HG03196 (cell line): ENCODE measurements around the gene DUXB.

Experiments
- ATAC-seq: cut with Tn5 transposase; IDR thresholded peaks from one replicate; pipeline ENCODE4 v1.9.1; 2021; ENCODE audit not compliant: unreplicated experiment

Gene DUXB

DNA sequence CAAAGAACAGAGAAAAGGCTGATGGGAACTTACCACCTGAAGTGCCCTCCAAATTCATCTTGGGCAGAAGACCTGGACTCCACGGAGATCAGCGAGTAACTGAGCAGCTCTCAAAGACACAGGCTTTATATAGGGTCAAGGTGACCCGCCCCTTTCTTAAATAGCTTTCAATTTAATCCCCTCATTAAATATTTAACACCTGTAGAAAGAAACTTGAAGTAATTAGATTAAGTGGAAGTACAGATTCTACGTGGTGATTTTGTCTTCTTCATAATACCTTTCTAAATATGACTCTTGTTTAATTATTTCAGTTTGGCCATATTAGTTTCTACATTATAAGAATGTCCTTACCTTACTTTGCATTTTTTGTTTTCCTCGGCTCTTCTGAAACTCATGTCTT, at the start of gene DUXB:
TSS of gene DUXB (minus strand) at position 101 of the 400 bp plus-strand sequence. CDS start at position 58, 43 bp downstream.
- ATAC-seq: no peak

GRCh38 chr16:75750528-75750927, 49.3 kb upstream of the DUXB start:
- ATAC-seq: no peak

DNA sequence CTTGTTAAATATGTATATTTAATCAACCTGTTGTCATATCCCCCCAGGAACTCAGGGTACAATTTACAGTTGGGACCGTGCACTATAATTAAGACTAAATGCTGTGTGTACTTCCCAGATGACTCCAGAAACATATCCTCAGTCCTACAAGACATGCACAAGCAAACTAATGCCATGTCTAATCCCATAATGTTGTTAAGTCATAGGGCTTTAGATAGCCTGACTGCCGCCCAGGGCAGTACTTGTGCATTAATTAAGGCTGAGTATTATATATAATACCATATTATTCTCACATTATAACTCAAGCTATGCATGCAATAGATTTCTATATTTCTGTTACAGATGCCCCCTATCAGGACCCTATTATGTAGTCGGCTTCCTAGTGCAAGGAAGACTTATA, 45.1 kb upstream of the DUXB start:
- ATAC-seq: no peak

DNA sequence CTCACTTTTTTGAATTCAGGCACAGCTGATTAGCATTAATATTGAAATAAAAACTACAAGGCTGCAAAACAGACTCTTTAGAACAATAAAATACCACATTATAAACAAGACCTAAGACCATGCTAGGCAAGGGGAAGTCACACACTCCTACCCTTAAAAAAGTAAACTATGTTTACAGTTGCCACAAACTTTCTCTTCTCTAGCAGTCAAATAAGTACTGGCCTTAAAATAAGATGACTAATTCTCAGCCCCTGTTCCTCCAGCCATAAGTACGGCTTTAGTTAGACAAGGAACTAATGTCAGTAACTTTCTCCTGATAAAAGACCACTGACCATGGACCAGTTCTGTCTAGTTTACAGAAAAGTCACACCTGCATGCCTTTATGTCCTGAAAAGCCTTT, 44.6 kb upstream of the DUXB start:
- ATAC-seq: no peak

- no peak for ATAC-seq
Observed at GRCh38 chr16:75745242-75745641, 44.0 kb upstream of the DUXB start.

GRCh38 chr16:75742424-75743047, 41.3 kb upstream of the DUXB start:
- ATAC-seq: no peak

DNA sequence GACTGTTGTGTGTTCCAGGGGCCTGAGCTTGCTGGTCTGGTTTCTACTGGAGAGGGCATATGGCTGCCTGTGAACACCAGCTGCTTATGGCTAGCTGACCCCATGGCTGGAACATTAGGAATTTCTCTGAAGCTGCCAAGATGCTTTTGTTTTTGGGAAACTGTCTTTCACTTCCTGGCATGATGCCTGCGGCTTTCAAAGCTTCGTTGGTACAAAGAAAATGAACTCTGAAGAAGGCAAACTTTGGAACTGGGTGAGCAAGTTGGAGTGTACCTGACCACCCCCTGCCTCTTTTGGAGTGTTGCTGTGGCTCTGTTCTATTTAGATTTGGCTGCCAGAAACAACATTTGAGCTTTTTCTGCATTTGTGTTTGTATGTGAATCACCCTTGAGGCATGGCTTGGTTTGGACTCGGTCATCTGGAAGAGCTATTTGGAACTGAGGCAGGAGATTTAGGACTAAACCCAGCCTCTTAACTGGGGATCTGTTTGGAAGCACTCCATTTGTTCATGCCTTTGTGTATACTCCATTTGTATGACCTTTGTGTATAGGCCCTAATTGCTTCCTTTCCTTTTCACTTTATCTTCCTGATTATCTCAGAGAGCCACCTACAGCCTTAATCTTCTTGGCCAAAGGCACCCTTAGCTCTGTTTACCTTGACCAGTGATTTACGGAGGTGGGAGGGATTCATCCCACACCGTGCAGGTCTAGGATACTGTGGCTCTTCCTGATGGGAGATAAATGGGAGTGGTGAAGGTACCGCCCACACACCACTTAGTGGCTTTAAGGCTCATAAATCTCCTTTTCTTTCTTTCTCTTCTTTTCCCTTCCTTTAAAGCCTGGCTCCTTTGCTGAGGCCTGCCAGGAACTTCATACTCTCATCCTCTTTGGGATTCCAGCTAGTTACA, 32.3 kb upstream of the DUXB start:
- ATAC-seq: no peak

DNA sequence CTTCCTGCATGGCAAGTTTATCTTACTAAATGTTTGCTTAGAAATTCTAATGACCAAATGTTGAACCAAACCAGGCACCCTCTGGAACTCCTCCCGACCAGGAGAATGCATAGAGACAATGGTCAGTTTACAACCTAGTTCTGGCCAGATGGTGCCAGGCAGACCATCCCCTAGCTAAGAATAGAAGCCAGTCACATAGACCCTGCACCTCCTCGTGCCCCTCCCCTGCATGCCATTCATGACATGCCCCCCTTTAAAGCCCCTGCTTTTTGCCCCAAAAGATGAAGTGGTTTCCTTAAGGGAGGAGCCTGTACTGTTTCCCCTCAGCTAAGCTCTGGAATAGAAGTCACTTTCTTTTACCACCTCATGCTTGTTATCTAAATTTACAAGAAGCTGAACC, 31.6 kb upstream of the DUXB start:
- no peak for ATAC-seq

DNA sequence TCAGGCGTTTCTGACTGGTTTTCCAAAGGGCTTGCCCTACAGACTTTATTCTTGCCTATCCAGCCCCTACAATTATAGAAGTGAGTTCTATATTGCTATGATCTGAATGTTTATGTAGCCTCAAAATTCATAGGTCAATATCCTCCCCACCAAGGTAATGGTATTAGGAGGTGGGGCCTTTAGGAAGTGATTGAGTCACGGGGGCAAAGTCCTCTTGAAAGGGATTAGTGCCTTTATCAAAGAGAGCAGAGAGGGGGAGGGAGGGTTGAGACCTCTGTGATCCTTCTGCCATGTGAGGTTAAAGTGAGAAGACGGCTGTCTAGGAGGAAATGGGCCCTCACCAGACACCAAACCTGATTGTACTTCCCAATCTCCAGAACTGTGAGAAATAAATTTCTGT, 26.0 kb upstream of the DUXB start:
- ATAC-seq: no peak

DNA sequence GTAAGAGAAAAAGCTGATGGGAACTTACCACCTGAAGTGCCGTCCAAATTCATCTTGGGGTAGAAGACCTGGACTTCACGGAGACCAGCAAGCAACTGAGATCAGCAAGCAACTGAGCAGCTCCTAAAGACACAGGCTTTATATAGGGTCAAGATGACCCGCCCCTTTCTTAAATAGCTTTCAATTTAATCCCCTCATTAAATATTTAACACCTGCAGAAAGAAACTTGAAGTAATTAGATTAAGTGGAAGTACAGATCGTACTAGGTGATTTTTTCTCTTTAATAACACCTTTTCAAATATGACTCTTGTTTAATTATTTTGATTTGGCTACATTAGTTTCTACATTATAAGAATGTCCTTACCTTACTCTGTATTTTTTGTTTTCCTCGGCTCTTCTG, 25.1 kb upstream of the DUXB start, which contains the start of gene CPHXL:
TSS of gene CPHXL (minus strand) at position 101 of the 400 bp plus-strand sequence. CDS start at position 53, 48 bp downstream.
- ATAC-seq: no peak

- no peak for ATAC-seq
Observed at GRCh38 chr16:75718452-75718851, 17.2 kb upstream of the DUXB start.

GRCh38 chr16:75714661-75715060, 13.4 kb upstream of the DUXB start:
- no peak for ATAC-seq

- ATAC-seq: no peak
Observed at GRCh38 chr16:75710344-75710743, 9.1 kb upstream of the DUXB start.

DNA sequence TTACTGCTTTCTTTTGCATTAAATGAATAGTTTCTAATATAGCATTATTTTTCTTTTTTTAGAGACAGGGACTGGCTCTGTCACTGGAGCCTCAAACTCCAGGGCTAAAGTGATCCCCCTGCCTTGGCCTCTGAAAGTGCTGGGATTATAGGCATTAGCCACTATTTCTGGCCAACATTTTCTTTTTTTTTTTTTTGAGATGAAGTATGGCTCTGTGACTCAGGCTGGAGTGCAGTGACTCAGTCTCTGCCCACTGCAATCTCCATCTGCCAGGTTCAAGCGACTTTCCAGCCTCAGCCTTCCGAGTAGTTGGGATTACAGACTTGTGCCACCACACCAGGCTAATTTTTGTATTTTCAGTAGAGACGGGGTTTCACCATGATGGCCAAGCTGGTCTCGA, 2.0 kb upstream of the DUXB start:
- no peak for ATAC-seq

- ATAC-seq: no peak
Observed at GRCh38 chr16:75702242-75702641, 981 bp upstream of the DUXB start.

DNA sequence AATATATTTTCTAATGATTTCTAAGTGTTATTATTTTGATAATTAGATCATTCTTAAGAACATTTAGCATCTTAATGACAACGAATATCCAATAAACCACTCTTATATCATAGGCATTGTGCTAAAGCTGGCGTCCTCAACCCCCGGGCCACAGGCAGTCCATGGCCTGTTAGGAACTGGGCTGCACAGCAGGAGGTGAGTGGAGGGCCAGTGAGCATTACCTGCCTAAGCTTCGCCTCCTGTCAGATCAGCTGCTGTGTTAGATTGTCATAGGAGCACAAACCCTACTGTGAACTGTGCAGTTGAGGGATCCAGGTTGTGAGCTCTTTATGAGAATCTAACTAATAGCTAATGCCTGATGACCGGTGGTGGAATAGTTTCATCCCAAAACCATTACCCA, 3.7 kb downstream of the DUXB start:
- ATAC-seq: no peak

DNA sequence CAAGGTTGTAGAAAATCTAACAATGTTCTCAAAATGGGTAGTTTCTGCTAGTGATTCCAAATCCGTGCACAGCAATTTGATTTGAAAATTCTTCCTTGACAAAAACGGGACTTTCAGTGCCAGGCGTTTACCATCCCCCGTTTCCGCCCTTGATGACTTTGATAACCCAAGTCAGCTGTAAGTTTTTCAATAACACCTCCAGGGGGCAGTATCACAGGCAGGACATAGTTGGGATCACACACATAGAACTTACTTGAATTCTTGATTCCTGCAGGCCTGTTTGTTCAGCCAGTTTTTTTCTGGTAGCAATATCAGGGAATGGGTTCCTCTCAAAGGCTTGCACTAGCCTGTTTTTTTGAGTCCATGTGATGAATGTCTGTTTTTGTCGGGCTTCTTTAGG, 5.6 kb downstream of the DUXB start:
- ATAC-seq: no peak

DNA sequence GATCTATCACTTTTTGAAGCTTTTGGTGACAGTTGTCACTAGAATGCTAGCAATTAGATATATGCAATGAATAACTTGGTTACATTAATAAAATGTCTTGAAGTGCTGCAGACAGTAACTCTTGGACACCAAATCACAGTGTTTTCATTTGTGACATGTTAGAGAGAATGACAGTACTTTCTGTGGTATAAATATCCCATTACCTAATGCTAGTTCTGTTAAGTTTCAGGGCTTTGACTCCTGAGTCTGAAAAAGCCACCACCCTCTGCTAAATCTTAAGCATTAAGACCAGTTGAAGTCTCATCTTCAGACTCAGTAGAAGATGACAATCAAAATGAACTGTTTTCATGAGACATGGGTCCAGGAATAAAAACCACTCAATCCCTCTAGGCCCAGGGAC, 13.9 kb downstream of the DUXB start:
- ATAC-seq: no peak

GRCh38 chr16:75682308-75682707, 19.0 kb downstream of the DUXB start:
- ATAC-seq: no peak

DNA sequence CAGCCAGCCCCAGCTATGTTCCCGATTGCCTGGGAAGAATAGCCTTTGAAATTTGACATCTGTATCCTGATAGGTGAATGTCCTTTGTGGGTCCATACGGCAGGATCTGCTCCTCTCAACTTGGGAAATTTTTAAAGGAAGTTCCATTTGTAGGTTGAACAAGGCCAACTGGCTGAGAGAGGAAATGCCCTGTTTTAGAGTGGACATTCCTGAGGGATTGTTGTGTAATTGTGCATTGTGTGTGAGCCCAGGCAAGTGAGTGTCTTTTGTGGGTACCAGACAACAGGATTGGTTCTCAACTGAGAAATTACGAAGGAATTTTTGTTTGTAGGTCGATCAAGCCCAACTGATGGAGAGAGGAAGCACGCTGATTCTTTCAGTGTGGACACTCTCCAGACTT, 21.9 kb downstream of the DUXB start:
- ATAC-seq: no peak

DNA sequence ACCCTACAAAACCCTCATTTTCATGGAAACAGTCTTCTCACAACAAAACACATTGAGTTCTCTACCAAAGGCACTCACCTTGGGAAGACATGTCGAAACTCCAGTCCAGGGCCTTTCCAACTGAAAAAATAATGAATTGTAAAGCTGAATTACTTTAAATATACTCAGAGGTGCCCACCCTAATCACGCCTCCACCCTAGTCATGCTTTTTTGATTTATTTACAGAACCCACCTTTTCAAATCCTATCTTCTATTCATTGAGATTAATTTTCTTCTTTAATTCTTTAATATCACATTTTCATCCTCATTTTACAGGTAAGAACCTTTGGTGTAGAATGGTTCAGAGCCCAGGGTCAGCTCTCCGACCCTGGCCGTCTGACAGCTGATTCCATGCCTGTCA, 24.4 kb downstream of the DUXB start, which contains the start of gene CPHXL2:
TSS of gene CPHXL2 (minus strand) at position 101 of the 400 bp plus-strand sequence. CDS start at position 91, 10 bp downstream.
- ATAC-seq: no peak

- no peak for ATAC-seq
Observed at GRCh38 chr16:75667503-75667902, 33.8 kb downstream of the DUXB start.
